UCSD-AML1 (cell line): ENCODE measurements around the gene NRTN.

Experiments
- DNase-seq: peaks from one replicate; lab custom pipeline; 2025; ENCODE audit not compliant: unreplicated experiment; lab: John Stamatoyannopoulos, UW

NRTN gene

GRCh38 chr19:5789886-5790558 is 14.8 kb upstream of the NRTN start:
- no peak for DNase-seq

- DNase-seq, result peak; percentile 98
Observed at GRCh38 chr19:5790559-5791520, 14.0 kb upstream of the NRTN start, which contains the start of gene DUS3L. TSS of gene DUS3L (minus strand) at chr19:5791163. CDS start at chr19:5791141, 22 bp downstream.

GRCh38 chr19:5792224-5792623 is 12.6 kb upstream of the NRTN start:
- DNase-seq, result no peak

- DNase-seq, result no peak
Observed at GRCh38 chr19:5793188-5793587, 11.7 kb upstream of the NRTN start.

GRCh38 chr19:5795382-5795919 is 9.4 kb upstream of the NRTN start:
- DNase-seq, result no peak

- no peak for DNase-seq
Observed at GRCh38 chr19:5798244-5798643, 6.6 kb upstream of the NRTN start.

GRCh38 chr19:5799247-5800241 is 5.3 kb upstream of the NRTN start:
- DNase-seq, result peak; percentile 76

GRCh38 chr19:5800361-5801270 is 4.3 kb upstream of the NRTN start:
- DNase-seq, result no peak

- DNase-seq, result no peak
Observed at GRCh38 chr19:5801796-5802619, 2.9 kb upstream of the NRTN start.

- DNase-seq, result no peak
Observed at GRCh38 chr19:5803441-5803751, 1.5 kb upstream of the NRTN start.

GRCh38 chr19:5803752-5804515 is 933 bp upstream of the NRTN start:
- peak; percentile 94 for DNase-seq

- DNase-seq, result peak; percentile 69
Observed at GRCh38 chr19:5805462-5806132, 730 bp downstream of the NRTN start.

- no peak for DNase-seq
Observed at GRCh38 chr19:5806133-5806489, 1.2 kb downstream of the NRTN start.

- DNase-seq, result no peak
Observed at GRCh38 chr19:5806905-5807304, 2.0 kb downstream of the NRTN start.

GRCh38 chr19:5808120-5808816 is 3.4 kb downstream of the NRTN start:
- no peak for DNase-seq

- DNase-seq, result no peak
Observed at GRCh38 chr19:5809053-5809452, 4.2 kb downstream of the NRTN start.

- no peak for DNase-seq
Observed at GRCh38 chr19:5809469-5809868, 4.6 kb downstream of the NRTN start.
